ENCODE measurements around the gene MBP. TPM values are rescaled to one million over a fixed set of nuclear protein-coding genes. Genes with fewer than 3 reads are reported as not detected.
A peak's percentile ranks its signal among the peaks of the same experiment; 100 is the strongest.

The MBP gene
- total and polyA plus RNA-seq, 3 experiments from 2014 or later, result 59.5 to 196 (median 60.0) TPM

DNA sequence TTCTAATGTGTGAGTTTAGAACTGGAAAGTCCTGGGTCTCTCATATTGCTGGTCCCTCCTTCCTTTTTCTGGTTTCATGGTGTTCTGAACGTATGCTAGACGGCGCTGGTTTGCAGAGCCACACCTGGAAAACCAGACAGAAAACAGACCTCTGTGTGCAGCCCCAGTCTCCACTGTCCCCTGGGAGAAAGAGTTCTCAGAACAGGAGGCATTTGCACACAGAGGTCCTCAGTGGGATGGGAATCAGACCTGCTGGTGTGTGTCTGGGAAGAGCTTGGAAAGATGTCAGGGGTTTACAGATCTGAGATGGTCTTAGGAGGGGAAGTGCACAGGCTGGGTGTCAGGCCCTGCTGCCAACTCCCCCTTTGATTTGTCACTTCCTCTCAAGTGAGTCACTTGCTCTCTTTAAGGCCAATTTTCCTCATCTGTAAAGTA is 14.9 kb upstream of the MBP start:
- Mint-ChIP-seq H3K27ac (peak overlapping the region; percentile 43 to 91 (median 72)), H3K27me3 (peaks cover 0 to 2% of the 10 kb centered on the region in 2 donors), H3K4me1 (peaks cover 31 to 48% (median 43%) of the 10 kb centered on the region in 3 donors), H3K4me3 (peak overlapping the region in 4 of 7 donors; percentile 1 to 36 (median 24)), H3K36me3 (peaks cover 0 to 19% (median 2%) of the 10 kb centered on the region in 3 donors), H3K9me3 (peaks cover under 1 to 18% (median 13%) of the 10 kb centered on the region in 5 donors)
- H3K27me3 ChIP-seq (ENCODE audit: insufficient read depth, low read length, poor library complexity, severe bottlenecking), result no peaks in the 10 kb centered on the region
- ChIA-PET CTCF (interaction anchor here (1.1 to 1.7 kb wide), 2 partner anchors 61 to 147 kb away, joined by 3 to 5 read pairs; no protein-coding TSS in a partner anchor), POLR2A (no interaction called here)
- H3K36me3 ChIP-seq (ENCODE audit: insufficient read depth, low read length), result no peaks in the 10 kb centered on the region
- H3K9me3 ChIP-seq (ENCODE audit: low read length), result no peaks in the 10 kb centered on the region
- peaks cover 14% of the 10 kb centered on the region for H3K4me1 ChIP-seq (ENCODE audit: insufficient read depth, low read length)
- H3K4me3 ChIP-seq (ENCODE audit: low read length), result no peak overlapping the region
- no peak for DNase-seq
- H3K27ac ChIP-seq (ENCODE audit: low read depth, low read length), result no peak overlapping the region

DNA sequence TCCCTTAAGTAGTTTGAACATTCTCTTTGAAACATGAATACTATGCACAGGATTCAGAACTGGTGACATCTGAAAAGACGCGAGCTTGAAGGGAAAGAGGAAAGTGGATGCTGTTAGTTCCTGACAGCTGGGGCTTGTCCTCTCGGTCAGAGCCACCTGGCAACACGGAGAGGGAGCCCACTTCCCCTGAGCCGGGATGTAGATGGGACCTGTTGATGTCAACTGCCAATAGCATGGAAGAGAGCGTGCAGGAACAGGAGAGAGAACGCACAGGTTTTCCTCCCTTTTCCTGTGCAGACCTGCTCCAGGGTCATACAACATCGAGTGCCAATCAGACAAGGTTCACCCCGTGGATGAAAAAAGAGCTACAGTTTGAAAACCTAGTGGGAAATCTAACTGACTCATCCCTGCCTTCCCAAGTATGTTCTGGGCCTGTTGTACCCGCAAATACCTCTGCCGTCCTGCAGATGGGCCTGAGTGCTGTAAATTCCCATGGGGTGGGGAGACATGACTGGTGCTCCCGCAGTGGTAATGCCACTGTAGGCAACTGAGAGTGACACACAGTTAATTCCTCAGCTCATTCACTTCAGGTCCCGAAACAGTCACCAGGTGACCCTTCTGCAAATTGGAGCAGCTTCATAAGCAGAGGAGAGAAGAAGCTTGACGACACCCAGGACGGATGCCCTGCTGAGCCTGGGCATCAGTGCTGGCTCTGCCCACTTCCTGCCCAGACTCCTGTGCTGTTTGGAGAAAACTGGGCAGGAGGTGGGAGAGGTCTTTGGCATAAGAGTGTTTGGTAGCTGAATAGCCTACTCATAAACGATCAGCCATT is 13.9 kb upstream of the MBP start:
- Mint-ChIP-seq H3K27me3 (no peaks in the 10 kb centered on the region), H3K4me3 (peak overlapping the region in 1 of 7 donors; percentile 3), H3K27ac (peak overlapping the region in 5 of 8 donors; percentile 5 to 53 (median 43)), H3K4me1 (peaks cover 34 to 56% (median 50%) of the 10 kb centered on the region in 3 donors), H3K9me3 (peaks cover 2 to 22% (median 14%) of the 10 kb centered on the region in 5 donors), H3K36me3 (peaks cover 0 to 25% (median 2%) of the 10 kb centered on the region in 3 donors)
- no peaks in the 10 kb centered on the region for H3K36me3 ChIP-seq (ENCODE audit: insufficient read depth, low read length)
- no peak overlapping the region for H3K4me3 ChIP-seq (ENCODE audit: low read length)
- no peaks in the 10 kb centered on the region for H3K27me3 ChIP-seq (ENCODE audit: insufficient read depth, low read length, poor library complexity, severe bottlenecking)
- H3K27ac ChIP-seq (ENCODE audit: low read depth, low read length), result no peak overlapping the region
- no peaks in the 10 kb centered on the region for H3K9me3 ChIP-seq (ENCODE audit: low read length)
- ChIA-PET CTCF (interaction anchor here (0.6 to 1.1 kb wide), 4 partner anchors 12 to 146 kb away, joined by 3 read pairs; no protein-coding TSS in a partner anchor), POLR2A (no interaction called here)
- peaks cover 16% of the 10 kb centered on the region for H3K4me1 ChIP-seq (ENCODE audit: insufficient read depth, low read length)
- DNase-seq, result no peak

DNA sequence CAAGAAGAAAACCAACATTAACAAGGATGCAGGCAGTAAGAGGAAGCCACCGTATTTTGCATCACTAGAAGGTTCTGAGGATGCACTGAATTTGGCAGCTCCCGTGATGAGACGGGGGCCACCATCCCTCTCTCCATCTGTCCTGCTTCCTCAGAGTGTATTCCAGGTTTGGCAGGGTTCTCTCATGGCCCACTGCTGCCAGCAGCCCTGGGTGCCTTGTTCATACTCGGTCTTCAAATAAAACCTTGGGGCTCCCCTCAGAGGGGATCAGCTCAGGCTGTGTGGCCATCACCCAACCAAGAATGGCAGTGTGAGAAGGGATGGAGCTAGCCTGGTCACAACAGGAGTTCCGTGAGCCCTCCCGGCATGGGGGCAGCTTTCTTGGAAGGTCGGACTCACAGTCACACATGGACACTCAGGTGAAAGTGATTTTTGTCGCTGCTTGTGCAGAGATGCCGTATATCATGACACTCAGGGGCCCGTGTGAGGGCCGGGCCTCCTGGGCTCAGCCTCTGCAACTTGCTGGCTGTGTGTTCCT is 12.8 kb upstream of the MBP start:
- Histone ChIP-seq H3K4me3 (ENCODE audit: low read length) (no peak overlapping the region), H3K4me1 (ENCODE audit: insufficient read depth, low read length) (peaks cover 26% of the 10 kb centered on the region), H3K27ac (ENCODE audit: low read depth, low read length) (no peak overlapping the region), H3K36me3 (ENCODE audit: insufficient read depth, low read length) (no peaks in the 10 kb centered on the region), H3K27me3 (ENCODE audit: insufficient read depth, low read length, poor library complexity, severe bottlenecking) (no peaks in the 10 kb centered on the region), H3K9me3 (ENCODE audit: low read length) (no peaks in the 10 kb centered on the region)
- H3K36me3 Mint-ChIP-seq, result peaks cover 0 to 25% (median 2%) of the 10 kb centered on the region in 3 donors
- DNase-seq, result no peak
- CTCF ChIA-PET, result interaction anchor here (1.4 kb wide), 1 partner anchor 11 kb away, joined by 3 read pairs; no protein-coding TSS in a partner anchor
- H3K27me3 Mint-ChIP-seq, result no peaks in the 10 kb centered on the region
- peaks cover 40 to 59% (median 51%) of the 10 kb centered on the region in 3 donors for H3K4me1 Mint-ChIP-seq
- H3K27ac Mint-ChIP-seq, result peak overlapping the region in 2 of 8 donors; percentile 40 to 61
- no peak overlapping the region for H3K4me3 Mint-ChIP-seq
- peaks cover 2 to 22% (median 14%) of the 10 kb centered on the region in 5 donors for H3K9me3 Mint-ChIP-seq
- POLR2A ChIA-PET, result no interaction called here

DNA sequence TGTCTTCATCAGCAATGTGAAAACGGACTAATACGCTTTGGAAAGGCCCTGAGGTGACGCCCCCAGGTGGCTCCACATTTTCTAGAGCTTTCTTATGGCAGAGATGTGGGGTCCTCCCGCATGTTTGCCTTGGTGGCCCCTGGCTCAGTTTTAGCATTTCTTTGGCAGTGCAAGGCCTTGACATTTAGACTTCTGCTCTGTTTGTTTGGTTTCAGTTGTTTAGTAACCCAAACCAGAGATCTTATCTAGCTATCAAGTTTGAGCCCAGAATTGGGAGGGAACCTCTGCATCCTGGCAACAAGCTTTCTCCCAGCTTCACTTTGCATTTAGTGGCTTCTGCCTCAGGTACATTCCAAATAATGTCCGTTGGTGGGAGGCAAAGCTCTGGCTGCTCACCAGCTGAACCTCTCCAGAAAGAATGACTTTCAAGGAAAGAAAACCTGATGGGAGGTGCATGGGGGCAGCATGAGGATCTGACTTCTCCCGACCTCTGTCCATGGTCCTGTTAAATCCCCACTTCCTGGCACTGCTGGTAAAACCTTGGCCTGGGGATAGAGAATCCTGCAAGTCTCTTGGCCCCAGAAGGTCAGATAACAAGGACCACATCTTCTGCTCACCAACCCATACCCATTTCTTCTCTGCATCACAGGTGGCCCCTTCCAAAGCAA is 12.0 kb upstream of the MBP start:
- Mint-ChIP-seq H3K4me3 (peak overlapping the region in 2 of 7 donors; percentile 7 to 40), H3K27me3 (no peaks in the 10 kb centered on the region), H3K36me3 (peaks cover 0 to 25% (median 2%) of the 10 kb centered on the region in 3 donors), H3K9me3 (peaks cover 2 to 22% (median 14%) of the 10 kb centered on the region in 5 donors), H3K27ac (peak overlapping the region in 4 of 8 donors; percentile 19 to 77 (median 66)), H3K4me1 (peaks cover 48 to 67% (median 60%) of the 10 kb centered on the region in 3 donors)
- H3K9me3 ChIP-seq (ENCODE audit: low read length), result no peaks in the 10 kb centered on the region
- CTCF ChIA-PET, result interaction anchor here (1.4 to 1.9 kb wide), 2 partner anchors 10 to 63 kb away, joined by 3 to 4 read pairs; no protein-coding TSS in a partner anchor
- no peak for DNase-seq
- no peaks in the 10 kb centered on the region for H3K36me3 ChIP-seq (ENCODE audit: insufficient read depth, low read length)
- H3K27me3 ChIP-seq (ENCODE audit: insufficient read depth, low read length, poor library complexity, severe bottlenecking), result no peaks in the 10 kb centered on the region
- peaks cover 34% of the 10 kb centered on the region for H3K4me1 ChIP-seq (ENCODE audit: insufficient read depth, low read length)
- no peak overlapping the region for H3K27ac ChIP-seq (ENCODE audit: low read depth, low read length)
- POLR2A ChIA-PET, result interaction anchor here (1.6 kb wide), 1 partner anchor 15 kb away, joined by 4 read pairs; no protein-coding TSS in a partner anchor
- H3K4me3 ChIP-seq (ENCODE audit: low read length), result no peak overlapping the region

DNA sequence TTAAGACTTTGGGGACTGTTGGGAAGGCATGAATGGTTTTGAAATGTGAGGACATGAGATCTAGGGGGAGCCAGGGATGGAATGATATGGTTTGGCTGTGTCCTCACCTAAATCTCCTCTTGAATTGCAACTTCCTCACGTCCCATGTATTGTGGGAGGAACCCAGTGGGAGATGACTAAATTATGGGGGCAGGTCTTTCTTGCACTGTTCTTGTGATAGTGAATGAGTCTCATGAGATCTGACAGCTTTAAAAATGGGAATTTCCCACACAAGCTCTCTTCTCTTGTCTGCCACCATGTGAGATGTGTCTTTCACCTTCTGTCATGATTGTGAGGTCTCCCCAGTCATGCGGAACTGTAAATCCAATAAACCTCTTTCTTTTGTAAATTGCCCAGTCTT is 11.5 kb upstream of the MBP start:
- Histone ChIP-seq H3K27ac (ENCODE audit: low read depth, low read length) (no peak overlapping the region), H3K4me1 (ENCODE audit: insufficient read depth, low read length) (peaks cover 37% of the 10 kb centered on the region), H3K27me3 (ENCODE audit: insufficient read depth, low read length, poor library complexity, severe bottlenecking) (no peaks in the 10 kb centered on the region), H3K9me3 (ENCODE audit: low read length) (no peaks in the 10 kb centered on the region), H3K36me3 (ENCODE audit: insufficient read depth, low read length) (no peaks in the 10 kb centered on the region), H3K4me3 (ENCODE audit: low read length) (no peak overlapping the region)
- Mint-ChIP-seq H3K27me3 (no peaks in the 10 kb centered on the region), H3K4me1 (peaks cover 50 to 69% (median 62%) of the 10 kb centered on the region in 3 donors), H3K4me3 (peak overlapping the region in 1 of 7 donors; percentile 40), H3K36me3 (peaks cover 0 to 25% (median 2%) of the 10 kb centered on the region in 3 donors), H3K9me3 (peaks cover 2 to 22% (median 14%) of the 10 kb centered on the region in 5 donors), H3K27ac (peak overlapping the region in 4 of 8 donors; percentile 43 to 77 (median 66))
- ChIA-PET POLR2A (interaction anchor here (1.6 kb wide), 1 partner anchor 15 kb away, joined by 4 read pairs; no protein-coding TSS in a partner anchor), CTCF (interaction anchor here (1.9 kb wide), 1 partner anchor 63 kb away, joined by 4 read pairs; no protein-coding TSS in a partner anchor)
- DNase-seq, result no peak

DNA sequence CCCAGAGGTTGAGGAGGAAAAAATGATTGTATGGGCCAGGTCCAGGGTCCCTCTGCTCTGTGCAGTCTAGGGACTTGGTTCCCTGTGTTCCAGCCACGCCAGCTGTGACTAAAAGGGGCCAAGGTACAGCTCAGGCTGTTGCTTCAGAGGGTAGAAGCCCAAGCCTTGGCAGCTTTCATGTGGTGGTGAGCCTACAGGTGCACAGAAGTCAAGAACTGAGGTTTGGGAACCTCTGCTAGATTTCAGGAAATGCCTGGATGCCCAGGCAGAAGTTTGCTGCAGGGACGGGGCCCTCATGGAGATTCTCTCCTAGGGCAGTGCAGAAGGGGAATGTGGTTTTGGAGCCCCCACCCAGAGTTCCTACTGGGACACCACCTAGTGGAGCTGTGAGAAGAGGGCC is 10.6 kb upstream of the MBP start:
- no peak overlapping the region for H3K27ac ChIP-seq (ENCODE audit: low read depth, low read length)
- Mint-ChIP-seq H3K36me3 (peaks cover 0 to 25% (median 2%) of the 10 kb centered on the region in 3 donors), H3K27ac (no peak overlapping the region), H3K27me3 (no peaks in the 10 kb centered on the region), H3K4me3 (no peak overlapping the region), H3K9me3 (peaks cover 2 to 22% (median 14%) of the 10 kb centered on the region in 5 donors), H3K4me1 (peaks cover 50 to 69% (median 62%) of the 10 kb centered on the region in 3 donors)
- no peaks in the 10 kb centered on the region for H3K9me3 ChIP-seq (ENCODE audit: low read length)
- H3K36me3 ChIP-seq (ENCODE audit: insufficient read depth, low read length), result no peaks in the 10 kb centered on the region
- ChIA-PET POLR2A (interaction anchor here (1.6 kb wide), 1 partner anchor 14 kb away, joined by 4 read pairs; no protein-coding TSS in a partner anchor), CTCF (interaction anchor here (0.7 to 1.9 kb wide), 3 partner anchors 11 to 64 kb away, joined by 3 to 4 read pairs (median 3); partner anchors contain the start of gene MBP)
- DNase-seq, result no peak
- H3K4me3 ChIP-seq (ENCODE audit: low read length), result no peak overlapping the region
- peaks cover 37% of the 10 kb centered on the region for H3K4me1 ChIP-seq (ENCODE audit: insufficient read depth, low read length)
- H3K27me3 ChIP-seq (ENCODE audit: insufficient read depth, low read length, poor library complexity, severe bottlenecking), result no peaks in the 10 kb centered on the region

DNA sequence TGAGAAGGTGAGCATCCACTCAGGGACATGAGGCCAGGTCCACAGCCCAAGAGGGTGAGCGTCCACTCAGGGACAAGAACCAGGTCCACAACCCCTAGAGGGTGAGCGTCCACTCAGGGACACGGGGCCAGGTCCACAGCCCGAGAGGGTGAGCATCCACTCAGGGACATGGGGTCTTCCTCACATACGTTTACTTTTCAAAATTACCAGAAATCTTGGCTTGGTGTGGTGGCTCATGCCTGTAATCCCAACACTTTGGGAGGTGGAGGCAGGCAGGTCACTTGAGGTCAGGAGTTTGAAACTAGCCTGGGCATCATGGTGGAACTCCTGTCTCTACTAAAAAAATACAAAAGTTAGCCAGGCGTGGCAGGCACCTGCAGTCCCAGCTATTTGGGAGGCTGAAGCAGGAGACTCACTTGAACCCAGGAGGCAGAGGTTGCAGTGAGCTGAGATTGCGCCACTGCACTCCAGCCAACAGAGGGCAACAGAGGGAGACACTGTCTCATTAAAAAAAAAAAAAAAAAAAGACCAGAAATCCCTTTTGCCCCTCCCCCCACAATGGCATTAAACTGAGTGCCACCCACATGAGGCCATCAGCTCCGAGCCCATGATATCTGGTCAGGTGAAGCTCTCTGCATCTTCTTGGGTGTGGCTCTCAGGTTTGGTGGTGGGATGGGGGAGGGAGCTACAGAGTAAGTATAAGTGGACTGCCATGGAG is 9.0 kb upstream of the MBP start:
- Histone ChIP-seq H3K27me3 (ENCODE audit: insufficient read depth, low read length, poor library complexity, severe bottlenecking) (no peaks in the 10 kb centered on the region), H3K36me3 (ENCODE audit: insufficient read depth, low read length) (no peaks in the 10 kb centered on the region), H3K4me1 (ENCODE audit: insufficient read depth, low read length) (peaks cover 27% of the 10 kb centered on the region), H3K27ac (ENCODE audit: low read depth, low read length) (no peak overlapping the region), H3K9me3 (ENCODE audit: low read length) (no peaks in the 10 kb centered on the region), H3K4me3 (ENCODE audit: low read length) (no peak overlapping the region)
- Mint-ChIP-seq H3K4me1 (peaks cover 41 to 56% (median 49%) of the 10 kb centered on the region in 3 donors), H3K27ac (peak overlapping the region in 5 of 8 donors; percentile 17 to 88 (median 73)), H3K4me3 (peak overlapping the region in 1 of 7 donors; percentile 52), H3K9me3 (peaks cover 2 to 22% (median 14%) of the 10 kb centered on the region in 5 donors), H3K36me3 (peaks cover 0 to 25% (median 2%) of the 10 kb centered on the region in 3 donors), H3K27me3 (no peaks in the 10 kb centered on the region)
- CTCF ChIA-PET, result interaction anchor here (1.1 to 1.2 kb wide), 2 partner anchors 76 to 95 kb away, joined by 3 read pairs; no protein-coding TSS in a partner anchor
- DNase-seq, result no peak
- POLR2A ChIA-PET, result interaction anchor here (1.4 kb wide), 1 partner anchor 10 kb away, joined by 4 read pairs; no protein-coding TSS in a partner anchor

Data from CD8-positive, alpha-beta memory T cell (primary cell).